NT2/D1 (cell line): ENCODE data around the gene TLE1.

Experiments used
- SUZ12 ChIP-seq: IDR thresholded peaks from 2 replicates; pipeline ENCODE4 v1.6.1; 2011; ENCODE audit not compliant: insufficient read length, insufficient read depth; ENCODE audit errors: extremely low read depth
- YY1 ChIP-seq: IDR thresholded peaks from 2 replicates; pipeline ENCODE4 v1.6.1; 2011; ENCODE audit not compliant: insufficient read length, insufficient read depth
- ZNF274 ChIP-seq: IDR thresholded peaks from 2 replicates; pipeline ENCODE4 v1.6.1; 2011; ENCODE audit warnings: mild to moderate bottlenecking, low read depth, low read length

DNA sequence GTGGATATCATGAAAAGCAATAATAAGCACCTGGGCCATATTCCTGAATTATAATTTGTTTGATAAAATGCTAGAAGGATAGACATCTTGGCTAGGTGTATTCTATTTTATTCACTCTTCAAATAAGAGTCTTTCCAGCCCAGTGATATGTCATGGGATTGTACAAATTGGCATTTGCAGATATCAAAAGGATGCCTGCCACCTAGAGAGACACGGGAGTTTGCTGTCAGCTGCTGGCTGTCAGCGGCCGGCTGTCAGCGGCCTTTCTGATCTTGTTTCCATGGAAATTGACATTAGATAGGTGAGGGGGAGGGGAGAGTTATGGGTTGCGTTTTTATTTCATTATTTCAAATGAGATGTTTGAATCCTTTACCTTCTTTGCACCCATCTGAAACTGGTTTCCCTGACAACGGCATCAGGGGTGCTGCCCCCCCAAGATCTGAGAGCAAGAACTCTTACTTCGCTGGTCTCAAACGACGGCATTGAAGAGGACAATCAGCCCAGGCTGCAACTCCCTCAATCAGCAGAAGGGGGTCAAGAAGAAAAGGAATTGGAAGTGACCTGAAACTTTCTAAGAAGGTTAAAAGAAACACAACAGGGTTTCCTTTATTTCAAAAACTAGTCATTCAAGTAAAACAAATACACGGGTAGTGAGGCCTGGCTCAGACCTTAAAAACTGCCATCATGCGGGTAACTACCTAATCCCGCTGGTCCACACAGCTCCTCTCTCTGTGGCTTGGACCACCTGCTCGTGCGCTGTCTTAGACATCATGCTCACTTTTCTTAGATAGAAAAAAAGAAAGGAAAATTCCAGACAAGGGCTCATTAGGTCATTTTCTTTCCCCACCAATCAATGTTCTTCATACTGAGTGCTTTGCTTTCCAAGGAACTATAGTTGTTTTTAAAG lies 115.7 kb downstream of the TLE1 start:
- TF ChIP-seq YY1 = no peak
- no peak for TF ChIP-seq ZNF274
- no peak for TF ChIP-seq SUZ12
